ENCODE results near the gene RPL18A. TPM values are rescaled to one million over a fixed set of nuclear protein-coding genes. Genes with fewer than 3 reads are reported as not detected.

The RPL18A gene
- total RNA-seq, 2 experiments from 2014 or later: 3,663 to 3,679 TPM

DNA sequence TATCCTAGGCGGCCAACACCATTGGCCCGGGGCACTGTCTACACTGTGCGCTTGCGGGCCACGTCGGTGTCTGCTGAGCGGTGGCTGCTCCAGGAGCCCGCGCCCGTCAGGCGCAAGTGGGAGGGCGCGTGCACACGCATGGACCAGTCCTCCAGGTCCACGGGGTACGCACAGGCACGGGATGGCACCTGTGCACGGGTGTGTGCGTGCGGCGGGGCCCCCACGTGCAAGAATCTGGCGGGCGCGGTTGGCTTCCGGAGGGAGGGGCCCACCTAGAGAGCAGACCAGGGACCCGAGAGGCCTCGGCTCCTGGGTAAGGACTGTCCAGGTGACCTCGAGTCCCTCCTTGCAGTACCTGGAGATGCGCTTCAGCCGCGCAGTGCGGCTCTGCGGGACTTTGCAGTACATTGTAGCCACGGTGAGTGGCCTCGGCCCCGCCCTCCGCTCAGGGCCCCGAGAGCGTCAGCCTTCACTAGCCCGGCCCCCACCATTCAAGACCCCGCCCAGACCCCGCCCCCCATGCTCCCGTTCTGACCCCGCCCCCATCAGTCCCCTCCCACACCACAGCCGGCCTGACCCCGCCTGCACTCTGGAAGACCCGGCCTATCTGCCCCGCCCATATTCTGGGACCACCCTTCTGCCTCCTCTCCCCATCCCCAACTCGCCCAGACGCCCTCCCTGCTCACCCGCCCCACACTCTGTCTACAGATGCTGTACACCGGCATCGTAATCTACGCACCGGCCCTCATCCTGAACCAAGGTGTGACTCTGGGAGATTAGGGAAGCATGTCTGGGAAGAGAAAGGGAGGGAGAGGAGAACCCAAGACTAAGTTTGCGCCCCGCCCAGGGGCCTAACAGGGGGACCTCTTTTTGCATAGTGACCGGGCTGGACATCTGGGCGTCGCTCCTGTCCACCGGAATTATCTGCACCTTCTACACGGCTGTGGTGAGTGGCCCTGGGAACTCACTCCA, 14.4 kb downstream of the RPL18A start:
- Mint-ChIP-seq H3K4me1 (ENCODE audit: low read depth) (peaks cover 10% of the 10 kb centered on the region), H3K27ac (peak overlapping the region; percentile 34), H3K27me3 (no peaks in the 10 kb centered on the region), H3K9me3 (no peaks in the 10 kb centered on the region), H3K36me3 (ENCODE audit: low read depth) (peaks cover 2% of the 10 kb centered on the region), H3K4me3 (peak overlapping the region; percentile 89)
- TF ChIP-seq, protein P1, sequence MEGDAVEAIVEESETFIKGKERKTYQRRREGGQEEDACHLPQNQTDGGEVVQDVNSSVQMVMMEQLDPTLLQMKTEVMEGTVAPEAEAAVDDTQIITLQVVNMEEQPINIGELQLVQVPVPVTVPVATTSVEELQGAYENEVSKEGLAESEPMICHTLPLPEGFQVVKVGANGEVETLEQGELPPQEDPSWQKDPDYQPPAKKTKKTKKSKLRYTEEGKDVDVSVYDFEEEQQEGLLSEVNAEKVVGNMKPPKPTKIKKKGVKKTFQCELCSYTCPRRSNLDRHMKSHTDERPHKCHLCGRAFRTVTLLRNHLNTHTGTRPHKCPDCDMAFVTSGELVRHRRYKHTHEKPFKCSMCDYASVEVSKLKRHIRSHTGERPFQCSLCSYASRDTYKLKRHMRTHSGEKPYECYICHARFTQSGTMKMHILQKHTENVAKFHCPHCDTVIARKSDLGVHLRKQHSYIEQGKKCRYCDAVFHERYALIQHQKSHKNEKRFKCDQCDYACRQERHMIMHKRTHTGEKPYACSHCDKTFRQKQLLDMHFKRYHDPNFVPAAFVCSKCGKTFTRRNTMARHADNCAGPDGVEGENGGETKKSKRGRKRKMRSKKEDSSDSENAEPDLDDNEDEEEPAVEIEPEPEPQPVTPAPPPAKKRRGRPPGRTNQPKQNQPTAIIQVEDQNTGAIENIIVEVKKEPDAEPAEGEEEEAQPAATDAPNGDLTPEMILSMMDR (IDR thresholded peaks at IDR 0.05): no peak
- CTCF ChIA-PET: interaction anchor here (0.9 to 4.8 kb wide), 3 partner anchors 14 to 64 kb away, joined by 4 to 55 read pairs (median 38); partner anchors contain the start of genes CCDC124 and RPL18A
- POLR2A ChIA-PET: interaction anchor here (6.5 kb wide), 1 partner anchor 12 kb away, joined by 122 read pairs; the partner anchor contains the start of gene RPL18A
- DNase-seq (peak; percentile 85), ATAC-seq (peak; percentile 81)
- intact Hi-C loops (cut with micrococcal nuclease): loop anchor here (5.0 kb wide), 1 partner anchor 58 kb away; the partner anchor contains the start of gene CCDC124

GRCh38 chr19:17874758-17875135, 15.0 kb downstream of the RPL18A start:
- H3K4me1 Mint-ChIP-seq (ENCODE audit: low read depth): peaks cover 10% of the 10 kb centered on the region
- H3K4me3 Mint-ChIP-seq: no peak overlapping the region
- no peaks in the 10 kb centered on the region for H3K27me3 Mint-ChIP-seq
- H3K9me3 Mint-ChIP-seq: no peaks in the 10 kb centered on the region
- no peak overlapping the region for H3K27ac Mint-ChIP-seq
- intact Hi-C loops (cut with micrococcal nuclease): loop anchor here (5.0 kb wide), 1 partner anchor 58 kb away; the partner anchor contains the start of gene CCDC124
- ChIA-PET CTCF (interaction anchor here (0.9 to 1.1 kb wide), 2 partner anchors 57 to 64 kb away, joined by 3 to 4 read pairs; no protein-coding TSS in a partner anchor), POLR2A (no interaction called here)
- ATAC-seq (no peak), DNase-seq (no peak)
- H3K36me3 Mint-ChIP-seq (ENCODE audit: low read depth): peaks cover 2% of the 10 kb centered on the region
- TF ChIP-seq, protein P1 (IDR thresholded peaks at IDR 0.05): no peak

GRCh38 chr19:17877696-17878095, 18.0 kb downstream of the RPL18A start:
- no peaks in the 10 kb centered on the region for H3K27me3 Mint-ChIP-seq
- no peak overlapping the region for H3K4me3 Mint-ChIP-seq
- ChIA-PET POLR2A (no interaction called here), CTCF (no interaction called here)
- TF ChIP-seq, protein P1 (IDR thresholded peaks at IDR 0.05): no peak
- ATAC-seq (no peak), DNase-seq (no peak)
- no peak overlapping the region for H3K27ac Mint-ChIP-seq
- H3K4me1 Mint-ChIP-seq (ENCODE audit: low read depth): peaks cover 6% of the 10 kb centered on the region
- intact Hi-C loops (cut with micrococcal nuclease): no loop called here
- H3K36me3 Mint-ChIP-seq (ENCODE audit: low read depth): no peaks in the 10 kb centered on the region
- no peaks in the 10 kb centered on the region for H3K9me3 Mint-ChIP-seq

DNA sequence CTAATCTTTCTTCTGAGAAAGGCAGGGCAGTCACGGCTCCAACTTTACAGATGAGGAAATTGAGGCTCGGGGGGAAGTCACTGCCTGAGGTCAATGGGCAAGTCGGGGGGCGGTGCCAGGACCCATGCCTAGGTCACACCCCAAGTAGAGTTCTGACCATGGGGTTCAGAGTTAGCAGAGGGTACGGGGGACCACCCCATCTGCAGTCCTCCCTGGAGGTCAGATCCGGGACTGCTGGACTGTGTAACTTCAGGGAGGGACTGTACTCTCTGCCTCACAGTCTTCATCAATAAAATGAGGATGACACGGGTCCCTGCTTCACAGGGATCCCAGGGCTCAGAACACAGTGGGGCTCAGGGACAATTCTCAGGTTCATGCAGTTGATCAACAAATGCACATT, 19.8 kb downstream of the RPL18A start:
- H3K27ac Mint-ChIP-seq: no peak overlapping the region
- DNase-seq (no peak), ATAC-seq (no peak)
- no peaks in the 10 kb centered on the region for H3K4me1 Mint-ChIP-seq (ENCODE audit: low read depth)
- no peak overlapping the region for H3K4me3 Mint-ChIP-seq
- H3K27me3 Mint-ChIP-seq: no peaks in the 10 kb centered on the region
- H3K9me3 Mint-ChIP-seq: no peaks in the 10 kb centered on the region
- H3K36me3 Mint-ChIP-seq (ENCODE audit: low read depth): no peaks in the 10 kb centered on the region
- ChIA-PET POLR2A (no interaction called here), CTCF (no interaction called here)
- intact Hi-C loops (cut with micrococcal nuclease): no loop called here
- TF ChIP-seq, protein P1 (IDR thresholded peaks at IDR 0.05): no peak

DNA sequence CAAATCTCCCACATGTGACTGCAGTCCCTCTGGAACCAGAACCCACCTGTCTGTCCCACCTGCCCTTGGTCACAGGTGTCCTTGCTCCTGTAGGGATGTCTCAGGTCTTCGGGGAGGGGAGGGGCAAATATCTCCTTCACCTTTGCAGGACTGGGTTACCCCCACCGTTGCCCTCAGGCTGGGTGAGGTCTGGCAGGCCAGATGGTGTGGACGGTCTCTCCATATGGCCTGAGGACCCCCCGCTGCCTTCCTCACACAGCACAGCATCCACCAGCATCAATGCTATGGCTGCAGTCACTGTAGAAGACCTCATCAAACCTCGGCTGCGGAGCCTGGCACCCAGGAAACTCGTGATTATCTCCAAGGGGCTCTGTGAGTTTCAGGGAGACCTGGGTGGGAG, 22.0 kb downstream of the RPL18A start:
- Mint-ChIP-seq H3K36me3 (ENCODE audit: low read depth) (no peaks in the 10 kb centered on the region), H3K27me3 (no peaks in the 10 kb centered on the region), H3K4me1 (ENCODE audit: low read depth) (no peaks in the 10 kb centered on the region), H3K27ac (no peak overlapping the region), H3K4me3 (no peak overlapping the region), H3K9me3 (no peaks in the 10 kb centered on the region)
- TF ChIP-seq, protein P1 (IDR thresholded peaks at IDR 0.05): no peak
- CTCF ChIA-PET: no interaction called here
- no peak for ATAC-seq
- POLR2A ChIA-PET: no interaction called here
- intact Hi-C loops (cut with micrococcal nuclease): no loop called here
- no peak for DNase-seq

Measured in activated CD8-positive, alpha-beta T cell treated with anti-CD3 and anti-CD28 coated beads for 36 hours (primary cell).